Neural cell (in vitro differentiated cells): ENCODE data around the gene UTRN. TPM values are rescaled to one million over a fixed set of nuclear protein-coding genes. Genes with fewer than 3 reads are reported as not detected.

ENCODE experiments used
- H2AFZ ChIP-seq: fragments of 200-600, 300-800 bp; sonication (generic), shearing (Covaris generic); 2 replicates; pipeline ENCODE4 v1.6.0; 2014; ENCODE audit warnings: low read depth, mild to moderate bottlenecking, antibody characterized with exemption, low read length, moderate library complexity
- H3F3A ChIP-seq: fragments of 200-600 bp; shearing (Covaris generic); 2 replicates; pipeline ENCODE4 v1.6.1; 2016; ENCODE audit warnings: mild to moderate bottlenecking, moderate library complexity, mixed read lengths, antibody characterized with exemption, low read length; ENCODE audit not compliant: insufficient read depth, poor library complexity, severe bottlenecking
- H3K27ac ChIP-seq: fragments of 200-600, 300-800 bp; sonication (generic), shearing (Covaris generic); 2 replicates; pipeline ENCODE4 v1.5.1; 2014; ENCODE audit warnings: mild to moderate bottlenecking, low read length, moderate library complexity
- H3K27me3 ChIP-seq: fragments of 300-800, 200-600 bp; sonication (generic), shearing (Covaris generic); 2 replicates; pipeline ENCODE4 v1.6.0; 2014; ENCODE audit warnings: mild to moderate bottlenecking, low read depth, low read length, moderate library complexity; ENCODE audit not compliant: insufficient read depth
- H3K36me3 ChIP-seq: fragments of 300-800, 200-600 bp; sonication (generic), shearing (Covaris generic); 2 replicates; pipeline ENCODE4 v1.5.1; 2014; ENCODE audit warnings: mild to moderate bottlenecking, antibody characterized with exemption, low read length, moderate library complexity; ENCODE audit not compliant: insufficient read depth
- H3K4me2 ChIP-seq: fragments of 300-800, 200-600 bp; sonication (generic), shearing (Covaris generic); 2 replicates; pipeline ENCODE4 v1.6.0; 2014; ENCODE audit warnings: mild to moderate bottlenecking, low read length
- H3K4me3 ChIP-seq: fragments of 300-800, 200-600 bp; sonication (generic), shearing (Covaris generic); 2 replicates; pipeline ENCODE4 v1.5.1; 2014; ENCODE audit warnings: mild to moderate bottlenecking, low read length, moderate library complexity
- H3K79me2 ChIP-seq: fragments of 200-600 bp; shearing (Covaris generic); replicated peaks from 2 replicates; pipeline ENCODE4 v1.6.0; 2014; ENCODE audit warnings: mild to moderate bottlenecking, low read length, moderate library complexity; ENCODE audit not compliant: insufficient read depth
- H3K9ac ChIP-seq: fragments of 300-800, 200-600 bp; sonication (generic), shearing (Covaris generic); 2 replicates; pipeline ENCODE4 v1.6.1; 2016; ENCODE audit warnings: mild to moderate bottlenecking, low read length, mixed read lengths
- H3K9me2 ChIP-seq: fragments of 200-600 bp; shearing (Covaris generic); 2 replicates; pipeline ENCODE4 v1.6.1; 2016; ENCODE audit warnings: mild to moderate bottlenecking, low read length, mixed read lengths; ENCODE audit not compliant: insufficient read depth
- H3K9me3 ChIP-seq: fragments of 200-600, 300-800 bp; sonication (generic), shearing (Covaris generic); 2 replicates; pipeline ENCODE4 v1.6.1; 2016; ENCODE audit warnings: mild to moderate bottlenecking, mixed run types, low read length, moderate library complexity, mixed read lengths
- H4K20me1 ChIP-seq: fragments of 200-600 bp; shearing (Covaris generic); 2 replicates; pipeline ENCODE4 v1.6.1; 2016; ENCODE audit warnings: mild to moderate bottlenecking, mixed run types; ENCODE audit not compliant: insufficient read depth
- EP300 ChIP-seq: fragments of 450-650 bp; conservative IDR thresholded peaks from 2 replicates; pipeline ENCODE4 v1.6.1; 2014; ENCODE audit warnings: antibody characterized with exemption, mild to moderate bottlenecking, moderate library complexity; ENCODE audit not compliant: poor library complexity, severe bottlenecking
- EZH2 ChIP-seq: fragments of 200-600, 300-800 bp; shearing (Covaris generic), sonication (generic); IDR thresholded peaks from 2 replicates; pipeline ENCODE4 v1.6.1; 2014; ENCODE audit warnings: antibody characterized with exemption, low read length, borderline replicate concordance, mild to moderate bottlenecking; ENCODE audit not compliant: insufficient read depth, poor library complexity, severe bottlenecking
- MXI1 ChIP-seq: fragments of 450-650 bp; conservative IDR thresholded peaks from 2 replicates; pipeline ENCODE4 v1.6.1; 2014; ENCODE audit warnings: antibody characterized with exemption, mild to moderate bottlenecking; ENCODE audit not compliant: poor library complexity, severe bottlenecking
- POLR2AphosphoS5 ChIP-seq: IDR thresholded peaks from 2 replicates; pipeline ENCODE4 v1.6.1; 2012
- RAD21 ChIP-seq: fragments of 450-650 bp; conservative IDR thresholded peaks from 2 replicates; pipeline ENCODE4 v1.6.1; 2014; ENCODE audit warnings: antibody characterized with exemption, mild to moderate bottlenecking, moderate library complexity
- REST ChIP-seq: IDR thresholded peaks from 2 replicates; pipeline ENCODE4 v1.6.1; 2012; ENCODE audit warnings: borderline replicate concordance
- SMC3 ChIP-seq: fragments of 450-650 bp; conservative IDR thresholded peaks from 2 replicates; pipeline ENCODE4 v1.6.1; 2014; ENCODE audit warnings: antibody characterized with exemption, mild to moderate bottlenecking, moderate library complexity; ENCODE audit not compliant: poor library complexity
- TAF1 ChIP-seq: IDR thresholded peaks from 2 replicates; pipeline ENCODE4 v1.6.1; 2012; ENCODE audit warnings: low read depth
- polyA plus RNA-seq: library from polyadenylated mRNA; depleted of rRNA; stranded (reverse); fragments of >200 nt; gene quantifications from 2 replicates; pipeline ENCODE4 v1.2.3, GENCODE V29; 2014
- TF ChIP-seq, protein P1 (sequence below): fragments of 450-650 bp; IDR thresholded peaks from 2 replicates; pipeline ENCODE4 v1.5.1; 2014; ENCODE audit warnings: antibody characterized with exemption, mild to moderate bottlenecking, moderate library complexity; ENCODE audit not compliant: poor library complexity, severe bottlenecking

The UTRN gene
- polyA plus RNA-seq, 1 donor from 2014 or later, result 5.2 TPM

- no peak overlapping the region for H3K4me3 ChIP-seq
- TF ChIP-seq REST (no peak), EZH2 (no peak), EP300 (no peak), RAD21 (no peak), MXI1 (no peak), POLR2AphosphoS5 (no peak), SMC3 (no peak), TAF1 (no peak)
- TF ChIP-seq, protein P1, sequence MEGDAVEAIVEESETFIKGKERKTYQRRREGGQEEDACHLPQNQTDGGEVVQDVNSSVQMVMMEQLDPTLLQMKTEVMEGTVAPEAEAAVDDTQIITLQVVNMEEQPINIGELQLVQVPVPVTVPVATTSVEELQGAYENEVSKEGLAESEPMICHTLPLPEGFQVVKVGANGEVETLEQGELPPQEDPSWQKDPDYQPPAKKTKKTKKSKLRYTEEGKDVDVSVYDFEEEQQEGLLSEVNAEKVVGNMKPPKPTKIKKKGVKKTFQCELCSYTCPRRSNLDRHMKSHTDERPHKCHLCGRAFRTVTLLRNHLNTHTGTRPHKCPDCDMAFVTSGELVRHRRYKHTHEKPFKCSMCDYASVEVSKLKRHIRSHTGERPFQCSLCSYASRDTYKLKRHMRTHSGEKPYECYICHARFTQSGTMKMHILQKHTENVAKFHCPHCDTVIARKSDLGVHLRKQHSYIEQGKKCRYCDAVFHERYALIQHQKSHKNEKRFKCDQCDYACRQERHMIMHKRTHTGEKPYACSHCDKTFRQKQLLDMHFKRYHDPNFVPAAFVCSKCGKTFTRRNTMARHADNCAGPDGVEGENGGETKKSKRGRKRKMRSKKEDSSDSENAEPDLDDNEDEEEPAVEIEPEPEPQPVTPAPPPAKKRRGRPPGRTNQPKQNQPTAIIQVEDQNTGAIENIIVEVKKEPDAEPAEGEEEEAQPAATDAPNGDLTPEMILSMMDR, result no peak
- H3F3A ChIP-seq, result no peaks in the 10 kb centered on the region
- no peaks in the 10 kb centered on the region for H3K27me3 ChIP-seq
- H3K36me3 ChIP-seq, result no peaks in the 10 kb centered on the region
- H3K9me3 ChIP-seq, result no peaks in the 10 kb centered on the region
- H3K9ac ChIP-seq, result no peak overlapping the region
- no peaks in the 10 kb centered on the region for H3K79me2 ChIP-seq
- no peak overlapping the region for H3K4me2 ChIP-seq
- no peak overlapping the region for H2AFZ ChIP-seq
- no peaks in the 10 kb centered on the region for H3K9me2 ChIP-seq
- no peak overlapping the region for H3K27ac ChIP-seq
- no peaks in the 10 kb centered on the region for H4K20me1 ChIP-seq
Measured at GRCh38 chr6:144331491-144331969, 46.4 kb downstream of the UTRN start.

DNA sequence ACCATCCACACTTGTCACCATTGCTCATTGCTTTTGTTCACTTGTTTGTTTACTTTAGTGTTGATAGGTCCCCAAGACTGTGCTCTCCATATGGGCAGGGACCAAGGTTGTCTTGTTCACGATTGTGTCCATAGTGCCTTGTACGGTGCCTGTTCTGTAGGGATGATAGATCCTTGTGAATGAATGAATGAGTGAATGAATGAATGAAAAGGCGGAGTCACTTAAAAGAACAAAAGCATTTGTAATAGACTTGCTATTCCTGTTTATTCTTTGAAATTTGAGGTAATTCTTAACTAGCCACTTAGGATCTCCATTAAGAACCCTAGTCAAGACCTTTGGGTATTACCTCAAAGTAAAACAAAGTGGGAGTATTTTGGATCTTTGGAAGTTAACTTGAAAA, 47.0 kb downstream of the UTRN start:
- Histone ChIP-seq H3K9me2 (no peaks in the 10 kb centered on the region), H2AFZ (no peak overlapping the region), H3F3A (no peaks in the 10 kb centered on the region), H3K27ac (no peak overlapping the region), H3K9me3 (no peaks in the 10 kb centered on the region), H4K20me1 (no peaks in the 10 kb centered on the region), H3K27me3 (no peaks in the 10 kb centered on the region), H3K4me2 (no peak overlapping the region), H3K79me2 (no peaks in the 10 kb centered on the region), H3K36me3 (no peaks in the 10 kb centered on the region), H3K4me3 (no peak overlapping the region), H3K9ac (no peak overlapping the region)
- TF ChIP-seq RAD21 (no peak), POLR2AphosphoS5 (no peak), EP300 (no peak)
- TF ChIP-seq, protein P1, result no peak
